Mucosa of descending colon (tissue), 3 donors: Measurements from ENCODE around the gene HAPLN3. TPM values are rescaled to one million over a fixed set of nuclear protein-coding genes. Genes with fewer than 3 reads are reported as not detected.
"Not testable (repeated sequence)": the region's sequence is repeated elsewhere in the genome, so short reads cannot be mapped to it uniquely, and the experiment has no call there.

ENCODE experiments used
- ATAC-seq: fragments of 200-7000 bp; cut with Tn5 transposase; one replicate; pipeline ENCODE4 v1.9.1; 2020; ENCODE audit warnings: mild to moderate bottlenecking, moderate library complexity
- DNase-seq, 3 donors: peaks; one replicate each; pipeline ENCODE4 v3.0.0-alpha.2; 2020
- H3K36me3 ChIP-seq: fragments of 200-600 bp; one replicate; pipeline ENCODE4 v1.8.0; 2021; ENCODE audit warnings: low read depth, mild to moderate bottlenecking
- H3K4me1 ChIP-seq: fragments of 200-600 bp; one replicate; pipeline ENCODE4 v1.8.0; 2021; ENCODE audit warnings: low read depth, mild to moderate bottlenecking
- H3K4me3 ChIP-seq: fragments of 200-600 bp; one replicate; pipeline ENCODE4 v1.8.0; 2021; ENCODE audit warnings: mild to moderate bottlenecking
- H3K9me3 ChIP-seq: fragments of 200-600 bp; one replicate; pipeline ENCODE4 v1.8.0; 2021; ENCODE audit warnings: mild to moderate bottlenecking
- intact Hi-C, 2 donors: fragments of 100-400 bp; cut with DNase I in 1 of 2; cut with micrococcal nuclease in 1 of 2; formaldehyde crosslinking; loops; one replicate each; pipeline versions ENCODE4 v1.11.0 to v1.11.1; 2022; cut with DNase I, micrococcal nuclease
- long read RNA-seq, 2 donors: library from polyadenylated mRNA; unstranded; transcript quantifications; one replicate each; pipeline ENCODE4 v2.0.0, GENCODE V29; 2019 to 2021
- total RNA-seq, 3 donors: library from RNA; stranded (reverse); fragmentation: NEBNext Ultra II Directional in 2 of 3; extraction: Animal tissue kit (Norgen Biotek cat#: 25700) in 2 of 3; gene quantifications; one replicate each; pipeline versions ENCODE4 v1.2.1 to v1.2.4, GENCODE V29; 2021 to 2023
- TF ChIP-seq, protein P1 (sequence below): fragments of 200-600 bp; IDR thresholded peaks from one replicate; pipeline ENCODE4 v1.8.0; 2022; ENCODE audit warnings: antibody characterized with exemption, mild to moderate bottlenecking
- donor health status: DM: no; HTN: no; CAD: no; lungs with moderate emphysema.
- donor health status: DM: no; HTN: no; CAD: no.
- donor health status: DM: no; HTN: yes; CAD: no.

HAPLN3 gene, protein sequence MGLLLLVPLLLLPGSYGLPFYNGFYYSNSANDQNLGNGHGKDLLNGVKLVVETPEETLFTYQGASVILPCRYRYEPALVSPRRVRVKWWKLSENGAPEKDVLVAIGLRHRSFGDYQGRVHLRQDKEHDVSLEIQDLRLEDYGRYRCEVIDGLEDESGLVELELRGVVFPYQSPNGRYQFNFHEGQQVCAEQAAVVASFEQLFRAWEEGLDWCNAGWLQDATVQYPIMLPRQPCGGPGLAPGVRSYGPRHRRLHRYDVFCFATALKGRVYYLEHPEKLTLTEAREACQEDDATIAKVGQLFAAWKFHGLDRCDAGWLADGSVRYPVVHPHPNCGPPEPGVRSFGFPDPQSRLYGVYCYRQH
- total RNA-seq = 1 to 10 TPM; 2.7 to 6.7 (median 4.0) TPM
- long read RNA-seq, donor 1, partial matches to known transcripts = 0 of 2 reads
- long read RNA-seq, donor 1, other reads (novel, unspliced or antisense) = 1 of 2 reads
- long read RNA-seq, donor 2, partial matches to known transcripts = 1 of 4 reads
- long read RNA-seq, donor 2, other reads (novel, unspliced or antisense) = 0 of 4 reads

DNA sequence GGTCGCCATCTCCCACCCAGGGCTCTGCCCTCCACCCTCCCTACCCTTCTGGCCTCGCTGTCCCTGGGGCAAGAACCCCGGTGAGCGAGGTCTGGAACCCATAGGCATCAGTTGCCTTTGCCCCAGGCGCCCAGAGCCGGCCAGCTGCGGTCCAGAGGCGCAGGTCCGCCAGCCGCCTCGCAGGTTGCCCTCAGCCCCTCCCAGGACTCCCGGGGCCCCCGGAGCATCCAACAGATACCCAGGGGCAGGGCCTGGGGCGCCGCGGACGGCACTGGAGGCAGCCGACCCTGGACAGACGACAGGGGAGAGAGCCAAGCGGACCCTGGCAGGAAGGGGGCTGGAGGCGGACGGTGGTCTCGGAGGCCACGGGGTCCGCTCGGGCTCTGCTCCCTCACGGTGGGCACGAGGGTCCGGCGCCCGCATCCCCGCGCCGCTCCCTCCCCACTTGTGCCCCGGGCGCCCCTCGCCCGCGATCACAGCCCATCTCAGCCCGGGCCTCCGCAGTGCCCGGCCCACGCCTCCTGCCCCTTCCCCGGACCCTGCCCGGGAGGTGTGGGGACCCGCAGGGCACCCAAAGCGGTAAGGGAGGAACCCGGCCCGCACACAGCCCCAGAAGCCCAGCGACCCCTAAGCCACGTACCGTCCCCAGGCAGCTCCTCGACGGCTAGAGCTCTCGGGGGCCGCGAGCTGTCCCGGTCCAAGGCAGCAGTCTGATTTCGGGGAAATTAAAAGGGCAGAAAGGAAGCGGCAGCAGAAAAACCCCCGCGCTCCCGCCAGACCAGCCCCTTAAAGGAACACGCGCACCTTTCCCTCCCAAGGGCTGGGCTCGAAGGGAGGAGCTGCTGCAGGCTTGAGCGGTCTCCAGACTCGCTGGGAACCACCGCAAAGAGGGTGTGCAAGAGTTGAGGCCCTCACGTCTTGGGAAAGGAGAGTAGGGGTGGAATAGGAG, at the start of gene HAPLN3:
HAPLN3 (minus strand) TSS at position 726 of the 949 bp plus-strand sequence. CDS start 8,246 bp downstream, outside the sequence.
- peaks cover 18% of the 10 kb centered on the region for H3K4me1 ChIP-seq
- no peak within 1 kb of the TSS for H3K4me3 ChIP-seq
- intact Hi-C loops = no loop called here
- peak; percentile 52 for ATAC-seq
- no peaks in the 10 kb centered on the region for H3K9me3 ChIP-seq
- DNase-seq = peak in 2 of 3 donors; percentile 43
- no peaks in the 10 kb centered on the region for H3K36me3 ChIP-seq
- TF ChIP-seq, protein P1, sequence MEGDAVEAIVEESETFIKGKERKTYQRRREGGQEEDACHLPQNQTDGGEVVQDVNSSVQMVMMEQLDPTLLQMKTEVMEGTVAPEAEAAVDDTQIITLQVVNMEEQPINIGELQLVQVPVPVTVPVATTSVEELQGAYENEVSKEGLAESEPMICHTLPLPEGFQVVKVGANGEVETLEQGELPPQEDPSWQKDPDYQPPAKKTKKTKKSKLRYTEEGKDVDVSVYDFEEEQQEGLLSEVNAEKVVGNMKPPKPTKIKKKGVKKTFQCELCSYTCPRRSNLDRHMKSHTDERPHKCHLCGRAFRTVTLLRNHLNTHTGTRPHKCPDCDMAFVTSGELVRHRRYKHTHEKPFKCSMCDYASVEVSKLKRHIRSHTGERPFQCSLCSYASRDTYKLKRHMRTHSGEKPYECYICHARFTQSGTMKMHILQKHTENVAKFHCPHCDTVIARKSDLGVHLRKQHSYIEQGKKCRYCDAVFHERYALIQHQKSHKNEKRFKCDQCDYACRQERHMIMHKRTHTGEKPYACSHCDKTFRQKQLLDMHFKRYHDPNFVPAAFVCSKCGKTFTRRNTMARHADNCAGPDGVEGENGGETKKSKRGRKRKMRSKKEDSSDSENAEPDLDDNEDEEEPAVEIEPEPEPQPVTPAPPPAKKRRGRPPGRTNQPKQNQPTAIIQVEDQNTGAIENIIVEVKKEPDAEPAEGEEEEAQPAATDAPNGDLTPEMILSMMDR = no peak

DNA sequence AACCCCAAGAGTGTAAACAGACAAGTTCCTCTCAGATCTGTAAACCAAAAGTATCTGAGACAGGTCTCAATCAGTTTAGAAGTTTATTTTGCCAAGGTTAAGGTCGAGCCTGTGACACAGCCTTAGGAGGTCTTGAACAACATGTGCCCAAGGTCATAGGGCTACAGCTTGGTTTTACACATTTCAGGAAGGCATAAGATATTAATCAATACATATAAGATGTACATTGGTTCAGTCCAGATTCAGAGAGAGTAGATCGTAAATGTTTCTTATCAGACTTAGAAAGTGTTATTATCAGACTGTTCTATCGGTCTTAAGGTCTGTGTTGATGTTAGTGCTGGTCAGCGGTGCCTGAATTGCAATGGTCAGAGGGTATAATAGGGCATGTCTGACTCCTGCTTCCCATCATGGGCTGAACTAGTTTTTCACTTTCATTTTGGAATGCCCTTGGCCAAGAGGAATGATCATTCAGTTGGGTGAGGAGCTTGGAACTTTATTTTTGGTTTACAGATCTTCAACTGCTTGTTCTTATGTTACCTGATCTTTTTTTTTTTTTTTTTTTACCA, 44.8 kb upstream of the HAPLN3 start:
- TF ChIP-seq, protein P1 = no peak
- ATAC-seq (no peak), DNase-seq (no peak)
- Histone ChIP-seq H3K4me3 (no peak overlapping the region), H3K4me1 (no peaks in the 10 kb centered on the region), H3K9me3 (no peaks in the 10 kb centered on the region), H3K36me3 (no peaks in the 10 kb centered on the region)
- intact Hi-C loops = no loop called here

DNA sequence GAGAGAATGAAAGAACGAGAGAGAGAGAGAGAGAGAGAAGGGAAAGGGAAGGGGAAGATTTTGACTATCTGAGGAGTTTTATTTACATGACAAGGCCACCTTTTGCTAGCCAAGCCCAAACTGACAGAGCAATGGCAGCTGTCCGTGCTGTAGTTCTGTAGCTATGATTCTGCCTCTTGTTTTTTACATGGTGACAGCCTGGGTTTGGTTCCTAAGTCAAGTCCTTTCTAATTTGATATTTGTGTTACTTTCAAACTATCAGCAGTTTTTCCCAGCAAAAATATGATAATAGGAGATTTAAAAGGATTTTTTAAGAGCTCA, 44.1 kb upstream of the HAPLN3 start:
- H3K9me3 ChIP-seq = no peaks in the 10 kb centered on the region
- no peak for DNase-seq
- no peaks in the 10 kb centered on the region for H3K36me3 ChIP-seq
- TF ChIP-seq, protein P1 = no peak
- no peaks in the 10 kb centered on the region for H3K4me1 ChIP-seq
- intact Hi-C loops = no loop called here
- no peak overlapping the region for H3K4me3 ChIP-seq
- ATAC-seq = no peak

DNA sequence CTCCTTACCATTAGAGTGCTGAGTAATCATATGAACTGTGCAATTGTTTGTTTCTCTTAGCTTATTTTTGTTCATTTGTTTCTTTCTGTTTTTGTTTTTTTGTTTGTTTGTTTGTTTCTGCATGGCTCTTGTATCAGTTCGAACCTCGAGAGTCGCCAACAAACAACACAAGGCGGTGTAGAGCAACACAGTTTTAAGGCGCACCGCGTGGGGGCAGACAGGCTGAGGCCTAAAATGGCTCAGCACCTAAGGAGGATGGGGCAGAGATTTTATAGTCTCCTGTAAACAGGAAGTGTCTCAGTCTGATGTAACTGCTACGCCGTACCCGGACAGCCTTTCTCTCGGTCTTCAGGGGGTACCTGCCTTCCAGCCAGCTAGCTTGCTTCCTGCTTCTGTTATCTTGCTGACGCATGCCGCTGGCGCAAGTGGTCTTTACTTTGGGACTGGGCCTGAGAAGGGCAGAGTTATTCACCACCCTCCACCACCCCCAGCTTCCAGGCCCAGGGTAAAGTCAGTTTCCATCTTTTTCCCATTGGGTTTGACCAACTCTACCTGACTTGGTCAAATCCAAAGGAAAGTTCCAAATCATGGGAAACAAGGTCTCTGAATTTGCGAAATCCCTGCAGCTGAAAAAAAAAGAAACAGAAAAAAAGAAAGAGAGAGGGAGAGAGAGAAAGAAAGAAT, 43.6 kb upstream of the HAPLN3 start:
- Histone ChIP-seq H3K36me3 (no peaks in the 10 kb centered on the region), H3K9me3 (no peaks in the 10 kb centered on the region), H3K4me3 (no peak overlapping the region), H3K4me1 (no peaks in the 10 kb centered on the region)
- TF ChIP-seq, protein P1 = no peak
- DNase-seq (no peak), ATAC-seq (no peak)
- intact Hi-C loops = no loop called here

DNA sequence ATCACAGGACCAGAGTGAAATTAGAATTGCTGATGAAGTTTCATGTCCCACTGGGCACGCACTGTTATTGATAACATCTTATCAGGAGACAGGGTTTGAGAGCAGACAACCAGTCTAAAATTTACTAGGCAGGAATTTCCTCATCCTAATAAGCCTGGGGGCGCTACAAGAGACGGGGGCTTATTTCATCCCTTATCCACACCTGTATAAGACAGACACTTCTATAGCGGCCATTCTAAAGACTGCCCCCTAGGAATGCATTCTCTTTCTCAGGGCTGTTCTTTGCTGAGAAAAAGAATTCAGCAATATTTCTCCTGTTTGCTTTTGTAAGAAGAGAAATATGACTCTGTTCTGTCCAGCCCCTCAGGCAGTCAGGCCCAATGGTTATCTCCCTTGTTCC, 39.1 kb upstream of the HAPLN3 start:
- ATAC-seq, DNase-seq, H3K36me3 ChIP-seq, intact Hi-C loops, H3K4me1 ChIP-seq, H3K9me3 ChIP-seq, H3K4me3 ChIP-seq: not testable (repeated sequence)
